GM12892 (cell line): Measurements from ENCODE around the gene GRAP2.

Source experiments
- POLR2A ChIP-seq: IDR thresholded peaks from 2 replicates; pipeline ENCODE4 v1.6.1; 2011; ENCODE audit warnings: low read depth, low read length, control low read depth
- POLR2AphosphoS5 ChIP-seq: IDR thresholded peaks from 2 replicates; pipeline ENCODE4 v1.6.1; 2011; ENCODE audit warnings: low read depth, low read length, control low read depth

- no peak for TF ChIP-seq POLR2A
- TF ChIP-seq POLR2AphosphoS5: no peak
These were observed 20.2 kb upstream of the GRAP2 start for GRCh38 chr22:39880722-39881121.
